Left ventricle myocardium inferior (tissue), 1 donor: Measurements from ENCODE around the gene TNRC6C. TPM values are rescaled to one million over a fixed set of nuclear protein-coding genes. Genes with fewer than 3 reads are reported as not detected.
A peak's percentile ranks its signal among the peaks of the same experiment; 100 is the strongest.

Experiments
- DNase-seq: peaks from one replicate; pipeline ENCODE4 v3.0.0-alpha.2; 2020
- H3K27ac ChIP-seq: fragments of 200-600 bp; replicated peaks from 2 replicates; pipeline ENCODE4 v1.8.0; 2021
- H3K27me3 ChIP-seq: fragments of 200-600 bp; 2 replicates; pipeline ENCODE4 v1.8.0; 2021; ENCODE audit warnings: low read depth
- H3K36me3 ChIP-seq: fragments of 200-600 bp; 2 replicates; pipeline ENCODE4 v1.8.0; 2021
- H3K4me1 ChIP-seq: fragments of 200-600 bp; 2 replicates; pipeline ENCODE4 v1.8.0; 2021
- H3K4me3 ChIP-seq: fragments of 200-600 bp; 2 replicates; pipeline ENCODE4 v1.8.0; 2021; ENCODE audit warnings: mild to moderate bottlenecking, moderate library complexity
- H3K9me3 ChIP-seq: fragments of 200-600 bp; replicated peaks from 2 replicates; pipeline ENCODE4 v1.8.0; 2021
- CTCF ChIP-seq: fragments of 200-600 bp; IDR thresholded peaks from 2 replicates; pipeline ENCODE4 v1.8.0; 2021; ENCODE audit warnings: antibody characterized with exemption, mild to moderate bottlenecking, borderline replicate concordance
- intact Hi-C: fragments of 100-400 bp; cut with micrococcal nuclease; formaldehyde crosslinking; loops from one replicate; pipeline ENCODE4 v1.11.0; 2022
- total RNA-seq: library from RNA; stranded (reverse); fragmentation: NEBNext Ultra II Directional; extraction: Animal tissue kit (Norgen Biotek cat#: 25700); gene quantifications from one replicate; pipeline ENCODE4 v1.2.1, GENCODE V29; 2021
- donor health status: DM: no; HTN: yes; CAD: no; lungs with severe emphysema.

Gene TNRC6C
- total RNA-seq, 1 donor from 2014 or later, result 19.7 TPM

DNA sequence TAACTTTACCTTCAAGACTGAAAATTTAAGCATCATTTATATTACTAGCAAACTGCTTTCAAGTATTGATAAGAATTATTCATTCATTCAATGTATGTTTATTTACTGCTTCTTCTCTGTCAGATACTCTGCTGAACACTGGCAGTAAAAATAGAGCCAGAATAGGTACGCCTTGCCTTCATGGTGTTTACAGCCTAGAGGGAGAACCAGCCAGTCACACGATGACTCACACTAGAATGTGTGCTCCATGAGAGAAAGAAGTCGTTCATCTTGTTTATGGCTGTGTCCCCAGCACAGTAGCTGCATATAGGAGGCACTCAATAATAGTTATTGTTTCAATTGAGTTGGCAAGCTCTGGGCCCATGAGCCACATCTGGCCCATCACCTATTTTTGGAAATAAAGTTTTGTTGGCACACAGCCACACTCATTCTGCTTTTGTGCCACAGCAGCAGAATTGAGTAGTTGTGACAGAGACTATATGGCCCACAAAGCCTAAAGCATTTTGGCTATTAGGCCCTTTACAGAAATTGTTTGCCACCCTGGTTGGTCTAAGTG lies 85.9 kb downstream of the TNRC6C start:
- H3K27me3 ChIP-seq, result no peaks in the 10 kb centered on the region
- H3K4me1 ChIP-seq, result peaks cover 76% of the 10 kb centered on the region
- H3K9me3 ChIP-seq, result no peaks in the 10 kb centered on the region
- DNase-seq, result no peak
- peak overlapping the region; percentile 34 for H3K27ac ChIP-seq
- H3K36me3 ChIP-seq, result peaks cover 9% of the 10 kb centered on the region
- no peak overlapping the region for H3K4me3 ChIP-seq
- TF ChIP-seq CTCF, result no peak
- intact Hi-C loops, result no loop called here

- intact Hi-C loops, result no loop called here
- no peak for TF ChIP-seq CTCF
- no peak overlapping the region for H3K4me3 ChIP-seq
- H3K9me3 ChIP-seq, result no peaks in the 10 kb centered on the region
- H3K36me3 ChIP-seq, result peaks cover 18% of the 10 kb centered on the region
- no peaks in the 10 kb centered on the region for H3K27me3 ChIP-seq
- H3K27ac ChIP-seq, result no peak overlapping the region
- DNase-seq, result no peak
- H3K4me1 ChIP-seq, result peaks cover 73% of the 10 kb centered on the region
Measured at GRCh38 chr17:78045316-78045715, 86.8 kb downstream of the TNRC6C start.

DNA sequence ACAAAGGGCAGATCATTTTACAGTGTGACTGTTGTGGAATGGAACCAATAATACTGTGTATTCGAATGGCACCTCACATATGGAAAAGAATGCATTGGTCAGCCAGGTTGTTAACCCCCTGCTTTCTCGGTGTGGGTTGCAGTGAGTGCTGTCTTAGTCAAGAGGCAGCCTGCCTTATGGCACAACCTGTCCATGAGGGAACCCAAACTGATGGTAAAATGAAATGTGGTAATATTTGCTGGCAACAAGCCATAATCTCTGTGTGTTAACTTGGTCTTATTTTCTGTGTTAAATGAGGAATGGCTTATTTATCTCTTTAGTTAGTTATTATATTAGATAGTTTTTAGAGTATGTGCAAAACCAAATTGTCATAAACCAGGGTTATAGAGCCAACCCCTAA lies 88.4 kb downstream of the TNRC6C start:
- TF ChIP-seq CTCF, result no peak
- peak overlapping the region; percentile 41 for H3K27ac ChIP-seq
- no peaks in the 10 kb centered on the region for H3K9me3 ChIP-seq
- no peaks in the 10 kb centered on the region for H3K27me3 ChIP-seq
- no peak overlapping the region for H3K4me3 ChIP-seq
- peaks cover 61% of the 10 kb centered on the region for H3K4me1 ChIP-seq
- DNase-seq, result no peak
- H3K36me3 ChIP-seq, result peaks cover 28% of the 10 kb centered on the region
- intact Hi-C loops, result no loop called here

DNA sequence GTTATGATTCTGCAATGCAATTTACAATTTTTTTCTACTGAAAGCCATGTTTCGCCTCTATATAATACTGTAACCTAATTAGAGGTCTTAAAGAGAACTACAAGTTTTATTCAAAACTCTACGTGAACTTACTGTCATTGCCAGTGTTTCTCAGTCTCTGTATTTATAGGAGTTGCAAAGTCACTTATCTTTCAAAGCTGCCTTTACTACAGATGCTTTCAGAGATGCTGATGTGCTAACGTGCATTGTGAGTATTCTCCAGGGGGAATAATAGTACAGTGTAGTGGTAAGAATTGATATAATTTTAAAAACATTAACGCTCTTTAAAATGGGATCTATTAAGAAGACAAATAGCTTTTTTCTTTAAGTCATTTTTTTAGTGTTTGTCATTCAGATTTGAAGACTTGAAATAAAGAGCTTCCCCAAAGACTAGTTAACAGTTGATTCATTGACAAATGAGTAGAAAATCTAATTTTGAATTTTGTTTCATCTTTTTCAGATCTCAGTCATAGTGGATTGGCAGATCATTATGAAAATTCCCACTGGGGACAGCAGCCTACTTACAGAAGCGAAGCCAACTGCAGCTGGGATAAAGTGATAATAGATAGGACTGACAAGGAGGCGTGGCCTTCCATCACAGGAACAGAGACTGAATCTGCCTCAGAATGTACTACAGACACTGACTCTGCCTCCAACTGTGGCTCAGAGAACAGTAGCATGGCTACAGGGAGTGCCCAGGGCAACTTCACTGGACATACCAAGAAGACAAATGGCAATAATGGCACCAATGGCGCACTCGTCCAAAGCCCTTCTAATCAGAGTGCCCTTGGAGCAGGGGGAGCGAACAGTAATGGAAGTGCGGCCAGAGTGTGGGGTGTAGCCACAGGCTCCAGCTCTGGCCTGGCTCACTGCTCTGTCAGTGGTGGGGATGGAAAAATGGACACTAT lies 90.1 kb downstream of the TNRC6C start:
- Histone ChIP-seq H3K4me1 (peaks cover 46% of the 10 kb centered on the region), H3K36me3 (peaks cover 37% of the 10 kb centered on the region), H3K27me3 (no peaks in the 10 kb centered on the region), H3K9me3 (no peaks in the 10 kb centered on the region), H3K4me3 (no peak overlapping the region), H3K27ac (no peak overlapping the region)
- intact Hi-C loops, result no loop called here
- TF ChIP-seq CTCF, result no peak
- no peak for DNase-seq

DNA sequence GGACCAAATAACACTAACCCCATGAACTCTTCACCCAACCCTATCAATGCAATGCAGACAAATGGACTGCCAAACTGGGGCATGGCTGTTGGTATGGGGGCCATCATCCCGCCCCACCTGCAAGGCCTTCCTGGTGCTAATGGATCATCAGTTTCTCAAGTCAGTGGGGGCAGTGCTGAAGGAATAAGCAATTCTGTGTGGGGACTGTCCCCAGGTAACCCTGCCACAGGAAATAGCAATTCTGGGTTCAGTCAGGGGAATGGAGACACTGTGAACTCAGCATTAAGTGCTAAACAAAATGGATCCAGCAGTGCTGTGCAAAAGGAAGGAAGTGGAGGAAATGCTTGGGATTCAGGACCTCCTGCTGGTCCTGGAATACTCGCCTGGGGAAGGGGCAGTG lies 91.1 kb downstream of the TNRC6C start:
- intact Hi-C loops, result no loop called here
- peaks cover 36% of the 10 kb centered on the region for H3K4me1 ChIP-seq
- TF ChIP-seq CTCF, result no peak
- no peaks in the 10 kb centered on the region for H3K27me3 ChIP-seq
- H3K9me3 ChIP-seq, result no peaks in the 10 kb centered on the region
- DNase-seq, result no peak
- H3K27ac ChIP-seq, result no peak overlapping the region
- H3K36me3 ChIP-seq, result peaks cover 46% of the 10 kb centered on the region
- H3K4me3 ChIP-seq, result no peak overlapping the region
